B cell (primary cell): Measurements from ENCODE around the gene RSAD1.

ENCODE experiments used
- CTCF ChIP-seq: fragments of 200-600 bp; IDR thresholded peaks from one replicate; pipeline ENCODE4 v1.8.0; 2022; ENCODE audit warnings: antibody characterized with exemption, mild to moderate bottlenecking
- EZH2 ChIP-seq: IDR thresholded peaks from 2 replicates; pipeline ENCODE4 v1.6.1; 2012; ENCODE audit warnings: borderline replicate concordance, low read depth, mild to moderate bottlenecking, moderate library complexity, low read length; ENCODE audit not compliant: insufficient read depth, poor library complexity, severe bottlenecking

GRCh38 chr17:50482110-50482509, 3.5 kb downstream of the RSAD1 start:
- TF ChIP-seq CTCF, result no peak
- no peak for TF ChIP-seq EZH2
